ENCODE measurements around the gene STAT5A.

- TF ChIP-seq CTCF (IDR thresholded peaks at IDR 0.05) = no peak
- TF ChIP-seq POLR2A (IDR thresholded peaks at IDR 0.05) = no peak
Measured at GRCh38 chr17:42303694-42304093, 15.4 kb downstream of the STAT5A start.

Data from uterus (tissue), 2 donors.